GM19239 (cell line): ENCODE results near the gene CCDC175.

Experiments used
- DNase-seq: peaks from one replicate; pipeline ENCODE4 v3.0.0; 2011; ENCODE audit warnings: low spot score; ENCODE audit not compliant: insufficient read length
- FAIRE-seq: peaks from 2 replicates; lab custom pipeline; 2011; peaks lifted over from hg19 to GRCh38; lab: Jason Lieb, UNC

The CCDC175 gene

GRCh38 chr14:59483363-59483762, 93.2 kb downstream of the CCDC175 start:
- DNase-seq (no peak), FAIRE-seq (peak; percentile 33)

DNA sequence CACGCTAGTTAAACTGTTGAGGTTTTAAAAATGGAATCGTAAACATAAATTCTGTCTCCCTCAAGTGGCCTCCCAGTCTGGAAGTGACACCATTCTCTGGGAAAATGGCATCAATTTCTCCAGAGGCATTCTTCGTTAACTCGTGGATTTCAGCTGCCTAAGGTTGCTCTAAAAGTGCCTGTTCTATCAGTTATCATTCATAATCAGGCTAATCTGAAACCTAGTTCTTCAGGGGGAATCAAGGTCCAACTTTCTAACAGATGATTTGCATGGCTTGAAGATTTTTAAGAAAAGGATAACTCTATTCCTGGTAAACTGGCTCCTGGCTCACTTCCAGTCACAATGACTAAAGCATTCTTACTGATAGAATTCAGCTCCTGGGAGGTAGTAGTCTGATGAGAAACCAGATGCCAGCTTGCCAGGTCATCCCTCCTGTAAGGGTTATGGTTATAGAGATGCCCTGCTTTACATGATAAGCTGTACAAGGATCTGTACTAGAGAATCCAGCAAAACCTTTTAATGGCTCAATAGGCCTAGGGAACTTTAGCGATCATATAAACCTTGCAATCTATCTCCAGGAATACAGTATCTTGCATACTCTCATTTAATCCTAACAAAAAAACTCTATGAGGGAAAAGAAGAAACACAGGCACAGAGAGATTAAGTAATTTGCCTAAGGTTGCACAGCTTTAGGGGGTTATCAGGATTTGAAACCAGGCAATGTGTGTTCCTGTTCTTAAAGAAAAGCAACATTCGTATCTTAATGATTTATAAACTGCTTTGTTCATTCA, 93.9 kb downstream of the CCDC175 start:
- DNase-seq (no peak), FAIRE-seq (peak; percentile 4)

GRCh38 chr14:59481871-59482540, 94.6 kb downstream of the CCDC175 start:
- FAIRE-seq: peak; percentile 52
- DNase-seq: no peak

DNA sequence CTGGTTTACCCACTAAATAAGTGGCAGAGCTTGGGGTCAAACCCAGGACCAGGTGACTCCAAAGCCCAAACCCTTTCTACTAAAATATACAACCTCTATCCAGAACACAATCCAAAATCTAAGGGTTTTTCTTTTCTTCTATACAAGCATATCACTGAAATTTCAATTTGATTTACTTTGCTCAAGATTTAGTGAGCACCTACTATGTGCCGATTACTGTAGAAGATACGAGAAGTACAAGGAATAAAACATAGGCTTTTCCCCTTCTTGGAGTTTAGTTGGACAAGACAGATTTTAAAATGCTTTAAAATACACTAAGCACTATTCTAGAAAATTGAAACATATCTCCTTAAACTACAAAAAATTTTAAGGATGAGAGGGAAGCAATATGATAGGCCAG, 95.2 kb downstream of the CCDC175 start:
- FAIRE-seq (no peak), DNase-seq (no peak)

DNA sequence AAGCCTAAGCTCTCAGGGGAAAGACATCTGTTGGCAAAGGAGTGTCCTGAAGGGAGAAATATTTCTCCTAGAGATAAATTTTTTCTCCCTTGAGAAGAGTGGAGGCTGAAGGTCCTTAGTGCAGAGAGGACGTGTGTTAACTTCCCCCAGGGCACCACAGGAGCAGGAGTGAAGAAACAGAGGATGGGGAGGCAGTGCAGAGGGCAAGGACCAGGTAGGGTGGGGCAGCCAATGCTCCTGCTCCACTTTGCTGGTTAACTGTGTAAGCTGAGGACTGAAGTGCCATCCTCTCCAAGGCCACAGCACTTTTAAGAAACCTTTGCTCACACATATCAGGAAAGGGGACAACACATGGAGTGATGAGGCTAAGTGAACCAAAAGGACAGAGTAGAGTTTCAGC, 96.4 kb downstream of the CCDC175 start:
- DNase-seq: no peak
- FAIRE-seq: no peak

DNA sequence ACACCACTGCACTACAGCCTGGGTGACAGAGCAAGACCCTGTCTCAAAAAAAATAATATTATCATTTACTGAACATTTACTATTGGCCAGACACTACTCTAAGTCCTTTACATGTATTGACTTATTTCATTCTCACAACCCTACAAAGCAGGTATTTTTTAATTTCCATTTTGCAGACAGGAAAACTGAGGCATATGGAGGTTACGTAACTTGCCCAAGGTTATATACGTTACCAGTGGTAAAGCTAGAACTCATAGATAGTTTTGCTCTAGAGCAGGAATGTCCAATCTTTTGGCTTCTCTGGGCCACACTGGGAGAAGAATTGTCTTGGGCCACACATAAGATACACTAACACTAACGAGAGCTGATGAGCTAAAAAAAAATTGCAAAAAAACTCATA, 98.1 kb downstream of the CCDC175 start:
- no peak for FAIRE-seq

DNA sequence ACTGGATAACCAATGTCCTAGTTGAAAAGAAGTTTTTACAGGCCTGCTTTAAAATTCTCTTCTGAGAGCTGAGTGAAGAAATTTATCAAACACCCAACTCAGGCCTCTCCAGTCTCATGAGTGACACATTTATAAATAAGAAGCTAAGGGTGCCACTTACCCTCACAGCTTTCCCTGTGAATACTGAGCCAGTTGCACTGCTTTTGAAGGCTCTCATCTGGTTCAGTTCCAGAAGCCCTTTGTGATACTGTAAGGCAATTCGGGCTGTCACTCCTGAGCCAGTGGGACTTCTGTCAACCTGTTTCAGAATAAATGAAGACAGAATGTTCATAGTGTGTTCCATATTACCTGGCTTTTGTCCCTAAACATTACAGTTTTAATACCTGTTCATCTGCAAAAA, 100.9 kb downstream of the CCDC175 start:
- FAIRE-seq (no peak), DNase-seq (no peak)

More for the DNA sequence above, 98.1 kb downstream of the CCDC175 start:
- DNase-seq: no peak

GRCh38 chr14:59474172-59474571, 102.4 kb downstream of the CCDC175 start:
- FAIRE-seq (no peak), DNase-seq (no peak)

DNA sequence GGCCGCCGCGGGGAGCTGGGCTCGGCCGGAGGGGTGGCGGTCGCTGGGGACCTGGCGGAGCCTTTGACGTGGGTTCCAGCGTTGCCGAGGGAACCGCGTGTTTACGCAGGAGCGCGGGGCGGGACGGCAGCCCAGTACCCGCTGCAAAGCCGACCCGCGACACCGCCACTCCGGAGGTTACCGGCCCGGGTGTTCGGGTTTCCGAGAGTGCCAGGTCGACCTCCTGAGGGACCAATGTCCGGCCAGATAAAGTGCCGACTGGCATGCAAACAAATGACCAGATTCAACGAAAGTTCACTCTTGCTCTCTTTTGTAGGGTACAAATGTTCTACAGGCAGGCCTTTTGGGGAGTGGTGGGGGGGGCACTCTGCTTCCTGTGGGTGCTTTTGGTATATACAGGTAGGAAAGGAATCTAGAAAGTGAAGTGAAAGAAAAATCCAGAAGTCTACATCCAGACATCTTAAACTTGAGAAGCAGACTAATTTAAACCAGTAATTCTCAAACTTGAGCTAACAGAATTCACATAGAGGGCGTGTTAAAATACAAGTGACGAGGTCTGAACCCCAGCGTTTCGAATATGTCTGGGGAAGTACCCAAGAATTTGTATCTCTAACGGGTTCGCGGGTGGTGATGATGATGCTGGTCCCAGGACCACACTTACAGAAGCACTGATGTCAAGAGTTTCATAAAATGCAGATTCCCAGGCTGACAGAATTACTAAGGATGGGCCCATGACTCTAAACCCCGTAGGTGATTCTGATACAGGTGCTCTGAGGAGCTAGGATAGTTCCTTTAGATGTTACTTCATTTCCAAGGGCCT, 111.1 kb downstream of the CCDC175 start, which contains the start of gene GPR135:
Gene GPR135 (minus strand): TSS at position 65 of the 820 bp plus-strand sequence. CDS start 154 bp downstream, outside the sequence.
- FAIRE-seq (no peak), DNase-seq (no peak)

DNA sequence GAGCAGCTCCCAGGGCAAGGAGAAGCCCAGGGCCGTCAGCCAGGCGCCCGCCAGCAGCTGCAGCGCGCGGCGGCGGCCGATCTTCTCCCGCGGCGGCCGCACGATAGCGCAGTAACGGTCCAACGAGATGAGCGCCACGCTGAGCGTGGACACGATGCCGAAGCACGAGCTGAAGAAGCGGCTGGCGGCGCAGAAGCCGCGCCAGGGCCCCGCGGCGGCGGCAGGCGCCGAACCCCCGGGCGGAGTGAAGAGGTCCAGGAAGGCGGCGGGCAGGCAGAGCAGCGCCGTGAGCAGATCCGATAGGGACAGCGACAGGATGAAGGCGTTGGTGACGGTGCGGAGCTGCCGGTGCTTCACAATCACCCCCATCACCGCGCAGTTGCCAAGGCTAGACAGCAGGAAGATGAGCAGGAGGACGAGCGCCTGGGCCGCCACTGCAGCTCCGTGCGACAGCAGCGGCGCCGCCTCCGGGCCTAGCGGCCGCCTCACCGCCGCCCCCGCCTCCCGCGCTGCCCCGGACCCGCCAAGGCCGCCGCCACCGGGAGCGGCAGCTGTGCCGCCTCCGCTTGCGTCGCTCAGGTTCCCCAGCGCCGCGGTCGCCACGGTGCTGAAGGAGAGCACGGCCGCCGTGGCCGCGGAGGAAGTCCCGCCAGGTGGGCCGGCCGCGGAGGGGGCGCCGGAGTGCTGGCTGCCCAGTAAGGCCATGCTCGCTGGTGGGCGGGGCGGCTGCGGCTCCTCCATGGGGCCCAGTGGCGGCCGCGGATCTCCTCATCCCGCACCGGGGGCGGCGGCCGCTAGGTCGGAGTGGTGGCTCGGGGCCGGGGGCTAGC, 111.9 kb downstream of the CCDC175 start:
- FAIRE-seq (no peak), DNase-seq (peak; percentile 62)

DNA sequence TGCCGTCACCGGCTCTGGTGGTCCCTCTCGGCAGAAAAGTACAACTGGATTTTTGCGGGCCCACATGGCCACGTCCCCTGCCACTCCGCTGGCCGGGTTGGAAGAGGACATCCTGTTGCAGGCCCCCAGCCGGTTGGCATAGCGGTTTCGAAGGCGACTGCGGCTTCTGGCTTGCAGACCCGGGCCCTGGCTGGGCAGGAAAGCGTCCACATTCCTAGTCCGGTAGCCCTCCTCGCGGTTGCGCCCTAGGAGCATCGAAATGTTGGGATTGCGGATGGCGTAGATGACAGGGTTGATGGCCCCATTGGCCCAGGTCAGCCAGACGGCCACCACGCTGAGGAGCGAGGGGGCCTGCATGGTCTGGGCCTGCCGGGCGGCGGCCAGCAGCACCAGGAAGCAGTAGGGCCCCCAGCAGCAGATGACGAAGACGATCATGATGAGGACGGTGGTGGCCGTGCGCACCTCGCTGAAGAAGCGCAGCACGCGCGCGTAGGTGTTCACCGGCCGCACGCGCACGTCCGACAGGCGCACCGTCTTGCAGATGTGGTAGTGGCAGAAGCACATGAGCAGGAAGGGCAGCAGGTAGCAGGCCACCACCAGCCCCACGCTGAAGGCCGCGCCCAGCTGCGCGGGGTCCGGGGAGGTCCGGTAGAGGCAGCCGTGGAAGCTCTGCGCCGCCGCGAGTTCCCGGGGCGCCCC, 112.7 kb downstream of the CCDC175 start:
- FAIRE-seq (peak; percentile 28), DNase-seq (peak; percentile 46)

DNA sequence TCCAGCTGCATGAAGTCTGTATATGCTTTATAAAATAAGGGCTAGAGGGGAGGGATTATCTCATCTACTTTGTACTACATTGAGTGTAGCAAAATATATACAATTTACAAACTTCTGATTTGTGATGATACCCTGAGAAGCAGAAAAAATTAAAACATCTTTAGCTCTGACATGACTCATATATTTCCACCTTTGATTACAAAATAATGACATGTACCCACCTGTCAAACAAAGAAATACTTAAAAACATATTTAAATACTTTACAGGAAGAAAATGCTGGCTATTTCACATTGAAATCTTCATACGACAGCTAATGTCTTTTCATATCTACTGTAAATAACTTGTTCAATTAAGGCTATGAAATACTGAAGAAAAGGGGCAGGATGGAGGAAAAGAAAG, 114.7 kb downstream of the CCDC175 start:
- no peak for DNase-seq
- no peak for FAIRE-seq

DNA sequence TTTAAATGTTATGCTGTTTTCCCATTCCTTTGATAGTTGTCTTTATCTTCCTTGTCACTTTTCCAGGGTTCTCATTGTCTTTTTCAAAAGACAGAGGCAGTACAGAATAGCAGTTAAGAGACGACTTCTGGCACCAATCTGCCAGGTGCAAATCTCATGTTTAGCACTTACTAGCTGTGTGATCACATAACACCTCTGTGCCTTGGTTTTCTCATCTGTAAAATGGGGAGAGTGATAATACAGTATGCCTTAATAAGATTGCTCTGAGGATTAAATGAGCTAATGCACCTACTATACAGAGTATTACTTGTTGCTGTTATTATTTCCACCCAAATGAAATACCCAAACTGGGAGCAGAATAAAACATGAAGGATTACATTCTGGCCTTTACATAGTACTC, 116.2 kb downstream of the CCDC175 start:
- DNase-seq (no peak), FAIRE-seq (no peak)

DNA sequence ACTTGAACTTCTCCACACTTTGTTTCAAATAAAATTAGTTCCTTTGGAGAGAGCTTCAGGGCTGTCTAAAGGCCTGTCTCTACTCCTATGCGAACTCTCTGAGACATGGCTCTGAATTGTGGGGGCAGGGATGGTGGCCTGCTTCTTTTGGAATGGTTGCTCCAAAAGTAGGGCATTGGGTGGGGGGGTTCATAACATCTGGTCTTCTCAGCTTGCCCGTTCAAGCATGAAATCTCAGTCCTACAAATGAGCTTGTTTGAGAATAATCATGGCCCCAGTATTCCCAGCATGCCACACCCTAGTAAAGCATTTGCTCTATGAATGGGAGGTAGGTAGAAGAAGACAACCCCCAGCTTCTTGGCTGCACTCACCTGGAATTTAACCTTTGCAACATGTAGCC, 118.1 kb downstream of the CCDC175 start:
- FAIRE-seq (no peak), DNase-seq (no peak)

DNA sequence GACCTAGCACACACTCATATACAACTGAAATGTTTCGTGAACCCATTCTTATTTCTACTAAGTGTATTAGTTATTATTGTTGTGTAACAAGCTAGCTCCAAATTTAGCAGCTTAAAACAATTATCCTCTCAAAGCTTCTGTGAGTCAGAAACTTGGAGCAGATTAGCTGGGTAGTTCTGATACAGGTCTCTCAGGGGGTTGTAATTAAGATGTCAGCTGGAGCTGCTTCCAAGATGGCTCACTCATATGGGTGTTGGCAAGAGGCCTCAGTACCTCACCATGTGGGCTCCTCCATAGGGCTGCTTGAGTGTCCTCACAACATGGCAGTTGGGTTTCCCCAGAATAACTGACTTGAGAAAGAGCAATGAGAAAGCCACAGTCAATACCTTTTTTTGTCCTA, 121.2 kb downstream of the CCDC175 start:
- no peak for DNase-seq
- FAIRE-seq: no peak
